ENCODE measurements around the gene CPED1. TPM values are rescaled to one million over a fixed set of nuclear protein-coding genes. Genes with fewer than 3 reads are reported as not detected.

The CPED1 gene
- polyA plus RNA-seq, 1 donor = 8.4 TPM

DNA sequence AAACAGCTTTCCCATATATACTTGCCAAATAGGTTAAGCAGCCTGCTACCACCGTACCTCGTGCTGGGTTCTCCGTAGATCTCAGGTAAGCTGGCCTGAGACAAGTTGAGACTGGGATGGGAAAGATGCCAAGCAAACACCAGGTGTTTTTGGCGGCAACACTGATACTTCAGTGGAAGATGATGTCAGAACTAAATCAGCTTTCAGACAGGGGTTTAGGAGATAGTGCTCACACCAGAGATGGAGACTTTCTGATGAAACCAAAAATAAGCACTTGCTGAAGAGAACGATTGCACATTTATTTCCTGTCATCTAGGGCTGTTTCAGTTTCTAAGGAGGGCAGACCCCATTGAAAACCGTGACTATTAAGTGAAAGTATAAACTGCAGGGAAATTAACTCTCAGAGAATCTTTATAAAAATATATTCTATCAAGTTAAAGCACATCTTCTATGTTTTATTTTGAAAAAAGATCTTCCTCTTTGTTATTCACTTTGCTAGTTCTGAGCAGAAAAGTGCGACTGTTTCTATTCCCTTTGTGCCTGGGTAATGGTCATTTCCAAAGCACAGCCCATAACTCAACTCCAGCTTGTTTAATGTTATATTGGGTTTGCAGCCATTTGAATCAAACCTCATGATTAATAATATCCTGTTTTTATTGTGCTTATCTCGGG lies 149.9 kb downstream of the CPED1 start:
- no peak for DNase-seq (ENCODE audit: low read depth)

DNA sequence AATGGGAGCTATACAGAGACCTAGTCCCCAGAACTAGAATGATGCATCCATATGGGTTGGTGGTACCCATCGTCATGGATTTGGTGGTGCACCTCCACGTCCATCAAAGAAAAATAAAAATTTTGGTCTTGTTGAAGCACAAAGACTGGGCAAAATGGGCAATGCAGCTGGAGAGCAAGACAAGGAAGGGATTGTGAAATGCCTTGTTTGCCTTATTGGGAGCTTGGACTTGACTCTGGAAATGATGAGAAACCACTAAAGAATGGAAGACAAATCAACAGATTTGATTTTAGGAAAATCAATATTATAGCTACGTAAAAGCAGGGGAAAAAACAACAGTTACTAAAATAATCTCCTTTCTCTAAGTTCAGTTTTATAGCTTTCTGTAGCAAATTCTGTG lies 150.9 kb downstream of the CPED1 start:
- no peak for DNase-seq (ENCODE audit: low read depth)

DNA sequence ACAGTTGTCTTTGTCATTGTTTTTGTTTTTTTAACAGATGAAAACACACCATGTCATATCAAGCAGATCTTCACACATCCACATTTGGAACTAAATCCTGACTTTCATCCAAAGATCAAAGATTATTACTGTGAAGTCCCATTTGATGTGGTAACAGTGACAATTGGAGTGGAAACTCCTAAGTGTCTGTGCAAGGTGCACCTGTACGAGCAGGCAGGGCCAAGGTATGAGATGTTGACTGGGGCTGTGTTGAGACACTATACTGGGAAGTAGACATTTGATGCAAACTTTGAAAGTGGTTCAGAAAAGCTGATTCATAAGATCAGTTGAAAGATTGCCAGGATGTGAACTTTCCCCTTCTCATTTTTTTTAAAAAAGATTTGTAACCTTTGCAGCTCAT lies 152.3 kb downstream of the CPED1 start:
- DNase-seq (ENCODE audit: low read depth) = no peak

DNA sequence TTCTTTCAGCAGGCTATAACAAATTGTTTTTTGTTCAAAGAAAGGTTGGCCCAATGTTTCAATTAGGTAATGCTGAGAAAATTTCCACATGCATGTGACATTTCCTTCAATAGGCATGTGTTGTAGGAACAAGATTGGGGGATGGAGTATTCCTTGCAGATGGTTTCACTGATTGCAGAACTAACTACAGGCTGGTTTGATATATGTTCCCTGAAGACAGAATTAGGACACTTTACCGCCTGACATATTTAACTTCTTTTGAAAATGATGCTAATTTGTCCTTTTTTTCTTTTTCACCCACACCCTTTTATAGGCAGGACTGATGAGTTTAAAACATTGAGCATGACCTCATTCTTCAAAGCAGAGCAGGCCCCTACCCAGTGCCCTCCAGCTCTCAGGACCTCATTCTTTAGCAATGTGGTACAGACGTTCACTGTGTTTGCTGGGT lies 163.3 kb downstream of the CPED1 start:
- DNase-seq (ENCODE audit: low read depth) = no peak

DNA sequence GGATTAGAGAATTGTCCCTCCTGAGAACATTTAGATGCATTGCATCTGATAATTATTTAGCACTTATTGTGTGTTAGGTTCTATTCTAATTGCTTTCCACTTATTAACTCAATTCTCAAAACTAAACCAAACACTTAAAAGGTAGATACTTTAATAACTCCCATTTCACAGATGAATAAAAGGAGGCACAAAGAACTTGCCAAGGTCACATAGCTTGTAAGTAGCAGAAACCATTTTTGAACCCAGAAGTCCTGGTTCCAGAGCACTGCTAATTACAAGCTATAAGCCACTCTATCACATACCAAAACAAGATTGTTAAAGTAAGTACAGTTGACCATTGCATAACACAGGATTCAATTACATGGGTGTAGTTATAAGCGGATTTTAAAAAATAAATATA lies 164.9 kb downstream of the CPED1 start:
- no peak for DNase-seq (ENCODE audit: low read depth)

DNA sequence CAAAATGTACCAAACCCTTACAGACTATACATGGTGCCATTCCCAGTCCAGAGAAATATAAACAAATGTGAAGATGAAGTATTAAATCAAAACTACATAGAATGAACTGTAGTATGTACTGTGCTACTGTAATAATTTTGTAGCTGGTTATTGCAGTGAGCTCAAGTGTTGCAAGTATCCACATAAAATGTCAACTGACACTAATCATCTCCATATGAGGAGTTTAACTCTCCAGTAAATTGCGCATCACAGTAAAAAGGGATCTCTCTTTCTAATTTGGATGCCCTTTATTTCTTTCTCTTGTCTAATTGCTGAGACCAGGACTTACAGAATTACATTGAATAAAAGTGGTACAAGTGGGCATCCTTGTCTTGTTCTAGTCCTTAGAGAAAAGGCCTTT lies 165.5 kb downstream of the CPED1 start:
- DNase-seq (ENCODE audit: low read depth) = no peak

DNA sequence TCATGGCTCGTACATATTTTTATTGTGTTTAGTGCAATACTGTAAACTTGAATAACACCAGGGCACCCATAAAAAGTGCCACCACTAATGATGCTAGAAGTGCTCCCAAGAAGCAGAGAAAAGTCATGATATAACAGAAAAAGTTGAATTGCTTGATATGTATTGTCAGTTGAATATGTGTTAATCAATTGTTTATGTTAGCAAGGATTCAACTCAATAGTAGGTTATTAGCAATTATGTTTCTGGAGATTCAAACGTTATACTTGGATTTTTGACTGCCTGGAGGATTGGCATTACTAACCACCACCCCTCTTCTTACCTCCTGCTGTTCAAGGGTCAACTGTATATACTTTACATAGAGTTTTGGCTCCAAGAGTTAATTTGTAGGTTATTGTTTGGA lies 168.3 kb downstream of the CPED1 start:
- DNase-seq (ENCODE audit: low read depth) = no peak

DNA sequence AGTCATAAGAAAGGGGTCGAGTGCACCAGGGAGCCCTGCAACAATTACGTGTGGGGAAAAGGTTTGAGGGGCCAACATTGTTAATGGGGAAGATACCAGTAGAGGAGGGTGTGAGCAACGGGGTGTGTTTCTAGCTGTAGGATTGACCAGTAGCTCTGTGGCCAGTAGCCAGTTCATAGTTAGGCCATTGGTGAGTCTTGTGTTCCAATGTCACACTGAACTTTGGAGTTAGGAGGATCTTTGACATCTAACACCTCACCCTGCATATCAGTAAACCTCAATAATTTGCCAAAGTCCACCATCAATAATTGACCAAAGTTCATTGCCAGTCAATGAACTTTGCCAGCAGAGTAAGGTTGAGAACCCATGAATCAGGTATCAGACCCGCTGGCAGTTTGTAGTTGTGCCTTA lies 168.8 kb downstream of the CPED1 start:
- DNase-seq (ENCODE audit: low read depth) = no peak

DNA sequence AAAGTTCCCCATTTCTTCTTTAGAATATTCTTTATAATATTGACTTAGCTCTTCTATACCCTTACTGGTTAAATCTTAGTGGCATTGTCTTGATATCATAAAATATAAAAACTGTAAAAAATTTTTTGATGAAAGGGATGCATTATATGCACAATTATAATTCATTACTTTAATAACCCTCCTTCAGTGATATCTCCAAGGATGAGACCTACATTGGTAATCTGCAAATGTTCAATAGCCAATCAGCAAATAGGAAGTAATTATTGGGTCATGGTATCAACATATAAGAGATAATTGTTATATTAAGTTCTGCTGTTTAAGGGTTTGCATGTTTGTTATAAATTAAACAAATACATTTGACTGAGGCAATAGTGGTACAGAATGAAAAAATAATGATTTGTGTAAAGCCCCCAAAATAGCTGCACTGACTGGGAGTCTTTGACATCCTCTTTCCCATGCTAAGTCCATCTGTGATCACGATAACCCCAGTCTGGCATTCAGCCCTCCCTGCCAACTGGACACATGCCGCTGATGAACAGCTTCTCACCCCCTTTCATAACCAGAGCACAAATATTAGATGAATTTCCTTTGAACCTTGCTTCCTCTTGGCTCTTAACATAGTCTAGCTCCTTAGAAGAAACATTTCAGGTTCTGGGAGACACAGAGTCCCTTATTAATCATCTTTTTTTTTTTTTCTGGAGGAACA lies 169.5 kb downstream of the CPED1 start:
- no peak for DNase-seq (ENCODE audit: low read depth)

DNA sequence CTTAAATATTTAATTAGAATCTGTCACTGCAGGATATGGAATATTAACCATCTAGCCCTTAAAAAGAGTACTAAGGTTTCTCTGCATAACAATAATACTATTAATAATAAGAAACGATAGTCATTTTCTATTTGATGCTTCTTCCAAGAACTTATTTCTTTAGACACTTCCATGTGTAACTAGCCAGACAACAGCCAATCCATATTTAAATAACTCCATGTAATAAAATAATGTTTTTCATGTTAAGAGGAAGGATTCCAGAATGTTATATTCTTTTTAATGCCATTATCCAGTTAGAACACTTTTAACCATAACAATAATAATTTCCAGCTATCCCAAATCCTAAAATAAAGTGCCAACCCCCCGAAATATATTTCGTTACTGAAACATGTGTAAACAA lies 170.2 kb downstream of the CPED1 start:
- DNase-seq (ENCODE audit: low read depth) = no peak

DNA sequence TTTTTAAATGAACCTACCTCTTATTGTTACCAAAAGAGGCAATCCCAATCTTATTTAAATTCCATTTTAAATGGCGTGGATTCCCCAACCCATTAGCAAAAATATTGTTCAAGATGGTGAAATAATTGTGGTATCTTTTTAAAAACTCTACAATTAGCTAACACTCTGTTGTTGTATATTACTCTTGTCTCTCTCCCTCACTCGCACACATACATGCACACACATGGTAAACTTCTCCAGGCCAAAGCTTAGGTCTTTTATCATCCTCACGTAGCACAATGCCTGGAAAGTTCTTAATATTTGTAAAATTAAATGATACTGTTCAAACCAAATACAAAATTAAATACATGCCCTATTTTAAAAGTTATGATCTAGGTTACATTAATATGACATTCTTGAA lies 171.0 kb downstream of the CPED1 start:
- no peak for DNase-seq (ENCODE audit: low read depth)

DNA sequence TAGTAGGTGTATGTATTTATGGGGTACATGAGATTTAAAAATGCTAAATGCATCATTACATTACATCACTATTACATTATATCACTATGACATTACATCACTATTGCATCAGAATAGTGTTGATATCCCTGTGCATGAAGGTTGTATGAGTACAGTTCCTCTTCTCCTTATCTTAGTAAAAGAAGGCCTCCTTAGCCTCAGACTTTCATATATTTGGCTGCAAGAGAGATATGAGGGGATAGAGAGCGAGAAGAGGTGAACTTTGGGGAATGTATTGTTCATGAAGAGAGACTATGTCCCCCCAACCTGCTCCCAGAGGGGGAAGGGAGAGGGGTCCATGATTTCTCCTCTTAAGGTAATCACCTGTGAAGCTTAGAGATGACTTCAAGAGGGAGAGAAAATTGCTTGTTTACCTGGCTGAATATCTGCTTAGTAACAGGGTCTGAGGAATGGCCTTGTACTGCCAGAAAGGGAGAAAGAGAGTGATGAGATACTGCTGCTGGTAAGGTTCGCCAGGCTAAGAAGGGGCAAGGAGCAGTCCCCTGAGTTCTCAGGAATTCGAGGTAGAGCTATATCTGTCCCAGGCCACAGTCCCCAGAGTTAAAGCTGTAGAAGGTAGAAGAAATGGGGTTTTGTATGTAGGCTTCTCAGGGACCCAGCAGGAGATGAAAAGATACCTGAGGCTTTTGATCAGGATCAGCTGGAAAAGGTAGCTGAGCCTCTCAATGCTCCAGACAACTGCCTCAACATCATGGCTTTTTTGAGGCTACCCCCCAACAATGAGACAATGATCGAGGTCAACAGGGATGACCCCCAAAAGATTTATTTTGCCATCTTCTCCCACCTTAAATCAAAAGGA lies 171.9 kb downstream of the CPED1 start:
- no peak for DNase-seq (ENCODE audit: low read depth)

DNA sequence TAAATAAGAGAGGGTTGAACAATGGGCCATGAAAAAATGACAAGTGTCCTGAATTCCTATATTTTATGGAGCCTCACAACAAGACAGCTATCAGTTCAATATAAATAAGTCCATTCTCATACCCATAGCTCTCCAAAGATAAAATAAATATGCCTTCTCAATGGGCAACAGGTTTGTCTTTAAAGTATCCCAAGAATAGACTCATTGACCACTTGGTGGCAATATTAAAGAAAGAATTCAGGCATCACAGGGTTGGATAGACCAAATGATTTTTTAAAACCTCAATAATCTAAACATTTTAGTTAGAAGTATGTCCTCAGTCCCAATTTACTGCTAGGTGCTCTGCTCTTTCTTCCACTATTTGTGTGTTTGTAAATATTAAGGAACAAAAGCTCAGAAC lies 175.2 kb downstream of the CPED1 start:
- DNase-seq (ENCODE audit: low read depth) = no peak

DNA sequence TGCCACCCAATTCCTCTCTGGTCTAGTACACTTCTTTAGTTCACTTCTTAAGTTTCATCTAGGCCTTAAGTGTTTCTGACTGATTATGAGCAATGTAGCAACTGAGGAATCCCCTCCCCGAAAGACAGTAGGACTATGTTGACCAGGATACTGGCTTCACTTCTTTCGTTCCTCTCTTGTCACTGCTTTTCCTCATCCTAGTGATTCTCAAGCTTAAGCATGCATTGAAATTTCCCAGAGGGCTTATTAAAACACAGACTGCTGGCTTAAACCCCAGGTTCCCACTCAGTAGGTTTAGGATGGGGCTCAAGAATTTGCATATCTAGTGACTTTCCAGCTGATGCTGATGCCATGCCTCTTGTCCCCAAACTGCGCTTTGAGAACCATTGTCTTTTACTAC lies 175.7 kb downstream of the CPED1 start:
- no peak for DNase-seq (ENCODE audit: low read depth)

DNA sequence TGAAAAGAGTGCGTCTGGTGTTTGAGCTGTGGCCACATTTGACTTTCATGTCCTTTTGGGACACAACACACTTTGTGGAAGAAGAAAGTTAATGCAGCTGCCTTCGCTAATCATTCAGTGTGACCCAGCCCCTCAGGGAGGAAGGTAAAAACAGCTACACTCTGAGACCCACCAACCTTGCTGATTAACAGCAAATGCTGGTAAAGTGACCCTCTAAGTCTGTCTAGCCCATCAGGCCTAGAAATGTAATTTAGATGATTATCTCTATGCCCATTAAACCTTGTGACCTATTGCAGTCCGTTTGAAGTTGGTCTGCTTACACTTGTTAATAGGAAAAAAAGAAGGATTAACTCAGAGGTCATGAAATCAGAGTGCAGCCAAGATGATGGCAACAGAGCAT lies 178.4 kb downstream of the CPED1 start:
- DNase-seq (ENCODE audit: low read depth) = no peak

DNA sequence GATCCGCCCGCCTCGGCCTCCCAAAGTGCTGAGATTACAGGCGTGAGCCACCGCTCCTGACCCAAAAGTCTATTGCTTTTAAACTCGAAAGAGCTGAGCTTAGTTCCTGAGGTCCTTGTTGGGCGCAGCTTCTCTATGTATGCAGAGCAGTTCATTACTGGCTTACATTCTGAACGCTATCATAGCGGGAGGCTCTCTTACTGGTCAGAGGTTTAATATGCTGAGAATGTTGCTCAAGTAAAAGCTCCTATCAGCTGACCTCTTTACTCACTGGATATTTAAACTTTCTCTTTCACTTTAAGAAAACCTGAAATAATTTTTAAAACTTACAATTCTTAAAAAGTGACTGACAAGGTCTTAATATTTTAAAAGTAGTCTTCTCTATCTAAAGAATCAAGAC lies 179.5 kb downstream of the CPED1 start:
- no peak for DNase-seq (ENCODE audit: low read depth)

DNA sequence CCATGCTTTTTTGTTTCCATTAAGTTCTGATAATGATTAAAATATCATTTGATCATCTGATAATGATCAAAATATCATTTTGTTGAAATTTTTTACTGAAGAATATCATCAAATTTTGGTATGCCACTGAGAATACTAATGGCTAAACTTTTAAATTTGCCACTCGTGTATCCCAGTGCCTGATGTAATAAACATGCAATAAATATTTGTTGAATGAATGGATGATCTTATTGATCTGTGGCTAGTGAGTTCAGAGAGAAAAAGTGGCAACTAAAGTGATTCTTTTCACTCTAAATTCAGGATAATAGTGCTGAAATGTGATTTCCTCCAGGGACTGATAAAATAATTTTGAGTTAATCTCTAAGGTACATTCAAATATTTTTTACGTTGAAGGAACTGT lies 181.0 kb downstream of the CPED1 start:
- no peak for DNase-seq (ENCODE audit: low read depth)

DNA sequence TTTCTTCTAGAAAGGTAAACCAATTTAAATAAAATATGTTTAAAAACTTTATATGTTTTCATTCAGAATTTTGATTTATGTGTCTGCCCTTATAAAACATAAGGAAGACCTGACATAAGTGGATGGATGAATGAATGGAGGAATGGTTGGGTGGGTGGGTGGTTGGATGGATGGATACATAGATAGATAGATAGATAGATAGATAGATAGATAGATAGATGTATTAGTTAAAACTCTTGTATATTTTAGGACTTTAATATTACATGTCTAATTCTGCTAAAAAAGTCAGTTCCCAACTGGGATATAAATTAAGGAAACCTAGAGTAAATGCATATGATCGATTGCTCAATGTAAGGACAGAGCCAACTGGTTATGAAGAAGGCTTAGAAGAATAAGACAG lies 184.0 kb downstream of the CPED1 start:
- no peak for DNase-seq (ENCODE audit: low read depth)

DNA sequence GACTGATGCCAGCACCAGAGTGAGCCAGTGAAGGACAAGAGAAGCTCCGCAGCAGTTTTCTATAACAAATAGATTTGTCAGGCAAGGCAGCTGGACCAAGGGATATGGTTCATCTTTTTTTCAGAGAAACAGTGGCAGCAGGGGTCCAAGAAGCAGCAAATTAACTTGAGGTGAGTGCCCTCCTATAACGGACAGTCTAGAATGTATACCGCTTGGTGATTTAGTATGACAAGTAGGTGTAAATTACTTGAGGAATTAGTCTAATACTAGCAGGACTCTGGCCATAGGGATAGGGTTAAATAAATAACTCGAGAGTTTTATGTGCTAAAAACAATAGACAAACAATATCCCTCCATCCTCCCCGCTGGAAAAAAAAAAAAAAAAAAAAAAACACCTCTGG lies 187.3 kb downstream of the CPED1 start:
- no peak for DNase-seq (ENCODE audit: low read depth)

DNA sequence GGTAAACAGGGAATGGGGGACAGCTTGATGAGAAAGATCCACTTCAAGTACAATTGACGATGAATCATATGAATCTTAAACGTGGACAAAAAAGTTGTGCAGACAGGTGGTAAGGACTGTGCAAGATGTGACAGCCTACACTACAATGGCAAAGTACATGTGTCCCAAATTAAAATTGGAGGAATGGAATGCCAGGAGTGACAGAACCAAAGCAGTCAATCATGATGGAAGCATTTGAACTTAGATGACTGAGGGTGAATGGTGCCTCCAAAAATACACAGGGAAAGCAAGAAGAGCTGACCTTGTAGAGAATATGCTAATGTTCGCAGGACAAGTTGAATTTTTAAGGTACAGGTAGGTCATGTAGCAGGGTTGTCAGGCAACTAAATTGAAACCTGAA lies 189.9 kb downstream of the CPED1 start:
- DNase-seq (ENCODE audit: low read depth) = no peak

DNA sequence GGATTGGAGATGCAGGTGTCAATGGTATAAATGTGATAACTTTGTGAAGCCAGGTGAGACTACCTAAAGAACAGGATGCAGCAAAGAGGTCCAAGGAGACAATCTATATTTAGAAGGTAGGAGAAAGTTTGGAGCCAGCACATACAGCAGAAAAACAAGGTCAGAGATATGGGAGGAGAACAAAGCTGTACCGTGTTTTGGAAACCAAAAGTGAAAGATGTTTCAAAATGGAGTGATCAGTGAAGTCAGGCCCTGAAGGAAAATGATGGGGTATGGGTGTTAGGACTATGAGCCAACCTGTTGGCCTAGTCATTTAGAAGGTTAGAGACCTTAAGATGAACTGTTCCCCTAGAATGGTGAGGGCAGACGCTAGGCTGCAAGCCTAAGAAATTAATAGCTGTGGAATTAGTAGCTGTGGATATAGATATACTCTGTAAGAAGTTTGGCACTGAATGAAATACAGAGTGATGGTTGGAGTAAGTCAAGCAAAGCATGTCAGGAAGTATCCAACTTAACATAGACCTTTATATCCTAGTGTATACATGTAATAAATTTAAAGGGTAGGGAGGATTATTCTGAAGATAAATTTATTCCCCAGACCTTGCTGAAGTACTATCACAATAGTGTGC lies 190.5 kb downstream of the CPED1 start:
- DNase-seq (ENCODE audit: low read depth) = no peak

DNA sequence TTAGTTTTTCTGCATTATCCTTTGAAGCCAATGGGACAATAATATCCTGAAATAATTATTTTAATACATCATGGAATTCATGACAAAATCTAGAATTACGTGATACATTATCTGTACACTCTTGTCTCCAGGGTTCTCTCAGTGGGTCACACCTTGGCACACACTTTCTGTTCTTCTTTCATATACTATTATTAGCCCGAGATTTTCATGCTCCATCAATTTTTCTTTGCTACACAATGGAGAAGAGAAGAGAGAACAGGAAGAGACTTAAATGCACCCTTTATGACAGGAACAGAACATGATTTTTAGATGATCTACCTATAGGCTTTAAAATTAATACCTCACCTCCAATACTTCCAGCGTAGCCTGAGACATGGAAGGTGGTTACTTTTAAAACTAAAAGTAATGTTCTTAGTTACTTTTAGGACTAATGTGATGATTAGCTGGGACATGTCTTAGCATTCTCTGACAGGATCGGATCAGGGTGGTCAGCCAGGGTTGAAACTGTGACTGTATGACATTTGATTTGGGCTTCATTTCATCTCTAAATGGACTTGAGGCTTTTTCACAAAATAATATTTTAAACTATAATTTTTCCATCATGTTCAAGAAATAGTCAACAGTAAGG lies 192.0 kb downstream of the CPED1 start:
- no peak for DNase-seq (ENCODE audit: low read depth)

Data from forelimb muscle (tissue), 1 donor.